ENCODE measurements around the gene C1S. TPM values are rescaled to one million over a fixed set of nuclear protein-coding genes. Genes with fewer than 3 reads are reported as not detected.

The C1S gene
- total and polyA plus RNA-seq, 9 of the 15 experiments (the other 6 are each of a cell fraction or from before 2014, with no cell fraction given), result 0.08 to 0.84 (median 0.27) TPM

GRCh38 chr12:7058163-7058845 lies 2.2 kb upstream of the C1S start (continued):
- TF ChIP-seq CEBPZ (IDR thresholded peaks at IDR 0.05; ENCODE audit: borderline replicate concordance, low read depth, low read length) (no peak), HEY1 (CRISPR knock-in tag; IDR thresholded peaks at IDR 0.05; ENCODE audit: borderline replicate concordance) (no peak), NCOA4 (IDR thresholded peaks at IDR 0.05; ENCODE audit: partially characterized antibody) (no peak), UBTF (IDR thresholded peaks at IDR 0.05; ENCODE audit: borderline replicate concordance in 1 of 2, low read depth in 2 of 2, low read length in 2 of 2) (no peak), PATZ1 (CRISPR knock-in tag; IDR thresholded peaks at IDR 0.05; ENCODE audit: borderline replicate concordance) (peak; percentile 67; the same call in 1 of the 2 replicates), ZNF609 (CRISPR knock-in tag; IDR thresholded peaks at IDR 0.05; ENCODE audit: borderline replicate concordance) (no peak), DMBX1 (CRISPR knock-in tag; IDR thresholded peaks at IDR 0.05; ENCODE audit: borderline replicate concordance) (peak; percentile 71; the same call in 1 of the 2 replicates), ZNF384 (IDR thresholded peaks at IDR 0.05; ENCODE audit: low read depth, low read length) (no peak), HNRNPK (IDR thresholded peaks at IDR 0.05; ENCODE audit: low read depth, low read length, poor library complexity, severe bottlenecking) (no peak), GTF2B (IDR thresholded peaks at IDR 0.05; ENCODE audit: extremely low read depth, insufficient read length) (no peak)

Measured in K562 (cell line).